Measurements from ENCODE around the gene AGAP1. TPM values are rescaled to one million over a fixed set of nuclear protein-coding genes. Genes with fewer than 3 reads are reported as not detected.

The AGAP1 gene
- polyA plus RNA-seq, 1 experiment = 12.4 TPM

DNA sequence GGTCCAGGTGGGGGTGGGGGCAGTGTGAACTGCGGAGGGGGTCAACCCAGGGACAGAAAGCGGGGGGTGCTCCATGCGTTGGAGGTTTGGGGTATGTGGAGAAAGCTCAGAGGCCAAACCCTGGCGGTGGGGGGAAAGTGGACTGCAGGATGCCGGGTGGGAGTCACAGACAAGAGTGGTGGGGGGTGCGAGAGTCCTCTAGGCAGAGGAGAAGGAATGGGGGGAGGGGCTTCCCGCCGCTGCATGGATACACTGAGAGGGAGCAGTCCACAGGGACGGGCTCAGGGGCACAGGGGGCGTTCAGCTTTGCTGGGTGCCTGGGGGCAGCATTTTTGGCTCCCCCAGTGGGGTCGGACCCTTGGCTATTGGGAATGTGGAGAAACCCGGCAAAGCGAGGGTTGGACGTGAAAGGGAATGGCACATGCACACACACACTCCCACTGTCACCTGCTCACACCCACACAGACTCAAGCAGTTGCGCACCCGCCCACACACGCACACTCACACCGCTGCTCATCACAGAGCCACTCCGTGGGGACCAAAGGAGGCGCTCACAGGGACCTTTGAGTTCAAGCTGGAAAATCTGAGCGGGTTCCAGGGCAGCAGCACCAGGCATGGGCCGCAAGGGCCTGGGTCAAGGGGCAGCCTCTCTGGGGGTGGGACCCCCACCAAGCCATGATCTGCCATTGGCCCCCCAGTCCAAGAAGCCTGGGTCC, 666.7 kb downstream of the AGAP1 start:
- POLR2A ChIA-PET = interaction anchor here (0.7 kb wide), 1 partner anchor 55 kb away, joined by 4 read pairs; no protein-coding TSS in a partner anchor
- no peak for DNase-seq (ENCODE audit: low read depth, low spot score)
- H3K9me3 ChIP-seq (ENCODE audit: control insufficient read depth, insufficient read depth, low read length) = peaks cover 5% of the 10 kb centered on the region; the same call in 1 of the 2 replicates
- peaks cover 86% of the 10 kb centered on the region for H3K27me3 ChIP-seq (ENCODE audit: control insufficient read depth, insufficient read depth, low read length)
- TF ChIP-seq, protein P1, sequence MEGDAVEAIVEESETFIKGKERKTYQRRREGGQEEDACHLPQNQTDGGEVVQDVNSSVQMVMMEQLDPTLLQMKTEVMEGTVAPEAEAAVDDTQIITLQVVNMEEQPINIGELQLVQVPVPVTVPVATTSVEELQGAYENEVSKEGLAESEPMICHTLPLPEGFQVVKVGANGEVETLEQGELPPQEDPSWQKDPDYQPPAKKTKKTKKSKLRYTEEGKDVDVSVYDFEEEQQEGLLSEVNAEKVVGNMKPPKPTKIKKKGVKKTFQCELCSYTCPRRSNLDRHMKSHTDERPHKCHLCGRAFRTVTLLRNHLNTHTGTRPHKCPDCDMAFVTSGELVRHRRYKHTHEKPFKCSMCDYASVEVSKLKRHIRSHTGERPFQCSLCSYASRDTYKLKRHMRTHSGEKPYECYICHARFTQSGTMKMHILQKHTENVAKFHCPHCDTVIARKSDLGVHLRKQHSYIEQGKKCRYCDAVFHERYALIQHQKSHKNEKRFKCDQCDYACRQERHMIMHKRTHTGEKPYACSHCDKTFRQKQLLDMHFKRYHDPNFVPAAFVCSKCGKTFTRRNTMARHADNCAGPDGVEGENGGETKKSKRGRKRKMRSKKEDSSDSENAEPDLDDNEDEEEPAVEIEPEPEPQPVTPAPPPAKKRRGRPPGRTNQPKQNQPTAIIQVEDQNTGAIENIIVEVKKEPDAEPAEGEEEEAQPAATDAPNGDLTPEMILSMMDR (IDR thresholded peaks at IDR 0.05; ENCODE audit: low read depth, low read length) = no peak
- no peak overlapping the region for H3K27ac ChIP-seq (ENCODE audit: low read depth, low read length)
- CTCF ChIA-PET = interaction anchor here (0.6 to 1.7 kb wide), 3 partner anchors 20 to 382 kb away, joined by 3 to 10 read pairs (median 4); no protein-coding TSS in a partner anchor
- no peak overlapping the region for H3K4me3 ChIP-seq (ENCODE audit: low read depth, low read length)

DNA sequence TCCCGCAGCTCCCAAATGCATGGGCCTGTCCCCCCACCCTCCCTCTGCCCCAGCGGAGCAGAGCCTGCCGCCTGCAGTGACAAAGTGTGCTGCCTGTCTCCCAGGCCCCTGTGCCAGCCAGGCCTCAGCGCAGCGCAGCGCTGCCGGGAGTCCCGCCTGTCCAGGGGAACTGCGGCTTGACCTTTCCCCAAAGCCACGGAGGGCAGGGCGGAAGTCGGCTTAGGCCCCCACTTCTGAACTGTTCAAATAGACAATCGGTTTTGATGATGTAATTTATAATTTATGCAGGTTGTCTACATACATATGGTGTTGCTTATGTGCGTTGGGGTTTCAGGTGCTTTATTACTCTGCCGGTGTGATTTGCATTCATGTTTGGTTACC, 667.2 kb downstream of the AGAP1 start:
- POLR2A ChIA-PET = no interaction called here
- H3K27me3 ChIP-seq (ENCODE audit: control insufficient read depth, insufficient read depth, low read length) = peaks cover 89% of the 10 kb centered on the region

DNA sequence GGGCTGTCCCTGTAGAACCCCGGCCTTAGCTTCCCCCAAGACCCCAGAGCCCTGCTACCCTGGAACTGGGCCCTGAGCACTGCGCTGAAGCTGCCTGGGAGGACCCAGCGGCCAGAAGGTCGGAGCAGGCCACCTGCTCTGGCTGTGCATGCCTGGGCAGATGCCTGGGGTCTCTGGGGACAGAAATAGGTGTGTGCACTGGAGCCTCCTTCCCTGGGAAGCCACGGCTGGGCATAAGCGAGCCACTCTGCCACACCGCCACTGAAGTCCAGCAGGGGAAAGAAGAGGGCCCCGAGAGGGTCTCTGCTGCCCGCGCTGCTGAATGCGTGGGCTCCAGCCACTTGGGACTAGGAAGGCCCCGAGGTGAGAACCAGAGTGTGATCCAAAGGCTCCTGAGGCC, 667.7 kb downstream of the AGAP1 start:
- TF ChIP-seq, protein P1 (IDR thresholded peaks at IDR 0.05; ENCODE audit: low read depth, low read length) = no peak
- Histone ChIP-seq H3K4me3 (ENCODE audit: low read depth, low read length) (no peak overlapping the region), H3K9me3 (ENCODE audit: control insufficient read depth, insufficient read depth, low read length) (peaks cover 12% of the 10 kb centered on the region; the same call in 1 of the 2 replicates), H3K27me3 (ENCODE audit: control insufficient read depth, insufficient read depth, low read length) (peaks cover 94% of the 10 kb centered on the region), H3K27ac (ENCODE audit: low read depth, low read length) (no peak overlapping the region)
- CTCF ChIA-PET = interaction anchor here (1.3 to 1.7 kb wide), 2 partner anchors 18 to 19 kb away, joined by 8 to 10 read pairs; no protein-coding TSS in a partner anchor
- POLR2A ChIA-PET = no interaction called here
- DNase-seq (ENCODE audit: low read depth, low spot score) = no peak

More for the DNA sequence above, 667.2 kb downstream of the AGAP1 start:
- CTCF ChIA-PET = interaction anchor here (1.5 to 1.7 kb wide), 2 partner anchors 20 to 382 kb away, joined by 4 to 10 read pairs; no protein-coding TSS in a partner anchor
- DNase-seq (ENCODE audit: low read depth, low spot score) = no peak
- TF ChIP-seq, protein P1 (IDR thresholded peaks at IDR 0.05; ENCODE audit: low read depth, low read length) = no peak
- H3K27ac ChIP-seq (ENCODE audit: low read depth, low read length) = no peak overlapping the region
- peaks cover 10% of the 10 kb centered on the region; the same call in 1 of the 2 replicates for H3K9me3 ChIP-seq (ENCODE audit: control insufficient read depth, insufficient read depth, low read length)
- no peak overlapping the region for H3K4me3 ChIP-seq (ENCODE audit: low read depth, low read length)

DNA sequence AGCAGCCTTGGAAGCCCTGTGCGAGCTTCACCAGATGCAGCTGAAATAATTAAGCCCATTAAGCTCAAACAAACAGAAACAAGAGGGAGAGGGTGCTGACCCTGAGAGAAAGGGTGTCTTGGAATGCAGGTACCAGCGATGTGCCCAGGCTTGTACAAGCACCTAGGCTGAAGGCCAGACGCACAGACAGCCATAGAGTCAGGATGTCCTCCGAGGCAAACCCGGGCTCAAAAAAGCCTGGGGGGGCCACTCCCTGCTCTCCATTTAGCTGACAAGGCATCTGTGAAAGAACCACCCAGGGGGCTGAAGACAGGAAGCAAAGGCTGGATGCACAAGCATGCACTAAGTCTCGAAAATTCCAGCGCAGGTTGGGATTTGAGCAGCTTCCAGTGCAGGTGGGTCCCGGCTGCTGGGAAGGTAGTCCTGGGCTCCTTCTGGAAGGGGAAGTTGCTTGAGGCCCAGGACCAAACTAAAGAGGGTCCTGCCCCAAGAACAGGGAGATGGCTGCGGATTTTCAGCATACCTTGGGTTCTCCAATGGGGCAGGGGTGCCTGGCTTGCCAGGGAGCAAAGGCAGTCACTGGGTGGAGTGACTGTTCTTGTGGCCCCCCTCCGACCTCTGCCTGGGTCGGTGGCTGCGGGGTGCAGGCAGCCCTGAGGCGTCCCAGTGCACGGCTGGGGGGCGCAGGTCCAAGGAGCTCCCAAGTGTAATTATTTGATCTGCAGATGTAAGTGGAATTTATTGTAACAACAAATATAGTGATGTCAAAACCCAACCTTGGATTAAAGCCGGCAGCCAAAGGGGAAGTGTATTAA, 668.4 kb downstream of the AGAP1 start:
- POLR2A ChIA-PET = no interaction called here
- no peak for DNase-seq (ENCODE audit: low read depth, low spot score)
- TF ChIP-seq, protein P1 (IDR thresholded peaks at IDR 0.05; ENCODE audit: low read depth, low read length) = no peak
- no peak overlapping the region for H3K27ac ChIP-seq (ENCODE audit: low read depth, low read length)
- CTCF ChIA-PET = interaction anchor here (1.0 to 1.7 kb wide), 4 partner anchors 18 to 383 kb away, joined by 3 to 10 read pairs (median 6); no protein-coding TSS in a partner anchor
- H3K9me3 ChIP-seq (ENCODE audit: control insufficient read depth, insufficient read depth, low read length) = peaks cover 12% of the 10 kb centered on the region; the same call in 1 of the 2 replicates
- peaks cover 94% of the 10 kb centered on the region for H3K27me3 ChIP-seq (ENCODE audit: control insufficient read depth, insufficient read depth, low read length)
- H3K4me3 ChIP-seq (ENCODE audit: low read depth, low read length) = no peak overlapping the region

Measured in AG04450 (cell line).